HG02642 (cell line): ENCODE results near the gene ALDOA.

Experiments
- ATAC-seq: cut with Tn5 transposase; IDR thresholded peaks from one replicate; pipeline ENCODE4 v1.9.1; 2021; ENCODE audit warnings: mild to moderate bottlenecking; ENCODE audit not compliant: unreplicated experiment, poor library complexity

The ALDOA gene

GRCh38 chr16:30087181-30087898 is 21.8 kb downstream of the ALDOA start:
- no peak for ATAC-seq

GRCh38 chr16:30088237-30088831 is 22.8 kb downstream of the ALDOA start:
- no peak for ATAC-seq

GRCh38 chr16:30088832-30089624 is 23.5 kb downstream of the ALDOA start:
- ATAC-seq: no peak

GRCh38 chr16:30090610-30091331 is 25.2 kb downstream of the ALDOA start:
- no peak for ATAC-seq

GRCh38 chr16:30091474-30092372 is 26.2 kb downstream of the ALDOA start, which contains the start of gene TBX6:
Gene TBX6, minus strand, starts transcription at chr16:30091924. Its CDS starts 731 bp downstream, at chr16:30091193.
- ATAC-seq: peak; percentile 70

- peak; percentile 43 for ATAC-seq
Observed at GRCh38 chr16:30092373-30093010, 26.9 kb downstream of the ALDOA start.

GRCh38 chr16:30094541-30095165 is 29.1 kb downstream of the ALDOA start:
- ATAC-seq: no peak

GRCh38 chr16:30095166-30096078 is 29.9 kb downstream of the ALDOA start:
- no peak for ATAC-seq

GRCh38 chr16:30096105-30096861 is 30.7 kb downstream of the ALDOA start, which contains the start of gene YPEL3:
Gene YPEL3, minus strand, starts transcription at chr16:30096213. Its CDS starts 731 bp downstream, at chr16:30095482.
- ATAC-seq: peak; percentile 55

GRCh38 chr16:30096862-30097563 is 31.5 kb downstream of the ALDOA start:
- no peak for ATAC-seq

GRCh38 chr16:30104090-30104489 is 38.5 kb downstream of the ALDOA start:
- ATAC-seq: no peak

GRCh38 chr16:30104492-30104891 is 38.9 kb downstream of the ALDOA start:
- ATAC-seq: no peak

- ATAC-seq: no peak
Observed at GRCh38 chr16:30108059-30108850, 42.7 kb downstream of the ALDOA start.

GRCh38 chr16:30110661-30111060 is 45.1 kb downstream of the ALDOA start:
- no peak for ATAC-seq
